ENCODE data around the gene GRID2.

Gene GRID2

GRCh38 chr4:93748373-93749291, 1444.9 kb downstream of the GRID2 start:
- DNase-seq (ENCODE audit: low read depth in 3 of 3): no peak

- no peak for DNase-seq (ENCODE audit: low read depth in 3 of 3)
Observed at GRCh38 chr4:93749292-93749761, 1445.6 kb downstream of the GRID2 start.

GRCh38 chr4:93751411-93751810, 1447.6 kb downstream of the GRID2 start:
- no peak for DNase-seq (ENCODE audit: low read depth in 3 of 3)

GRCh38 chr4:93756101-93756500, 1452.3 kb downstream of the GRID2 start:
- DNase-seq (ENCODE audit: low read depth in 3 of 3): no peak

- no peak for DNase-seq (ENCODE audit: low read depth in 3 of 3)
Observed at GRCh38 chr4:93759506-93759905, 1455.7 kb downstream of the GRID2 start.

GRCh38 chr4:93760284-93760683, 1456.5 kb downstream of the GRID2 start:
- no peak for DNase-seq (ENCODE audit: low read depth in 3 of 3)

- DNase-seq (ENCODE audit: low read depth in 3 of 3): no peak
Observed at GRCh38 chr4:93761286-93761685, 1457.5 kb downstream of the GRID2 start.

GRCh38 chr4:93764639-93765246, 1461.0 kb downstream of the GRID2 start:
- no peak for DNase-seq (ENCODE audit: low read depth in 3 of 3)

- no peak for DNase-seq (ENCODE audit: low read depth in 3 of 3)
Observed at GRCh38 chr4:93767917-93768316, 1464.2 kb downstream of the GRID2 start.

- DNase-seq (ENCODE audit: low read depth in 3 of 3): no peak
Observed at GRCh38 chr4:93770201-93770600, 1466.4 kb downstream of the GRID2 start.

GRCh38 chr4:93771640-93772411, 1468.1 kb downstream of the GRID2 start:
- DNase-seq (ENCODE audit: low read depth in 3 of 3): no peak

- DNase-seq (ENCODE audit: low read depth in 3 of 3): no peak
Observed at GRCh38 chr4:93772858-93773257, 1469.1 kb downstream of the GRID2 start.

- no peak for DNase-seq (ENCODE audit: low read depth in 3 of 3)
Observed at GRCh38 chr4:93775551-93775950, 1471.8 kb downstream of the GRID2 start.

GRCh38 chr4:93776386-93777080, 1472.8 kb downstream of the GRID2 start:
- no peak for DNase-seq (ENCODE audit: low read depth in 3 of 3)

GRCh38 chr4:93777081-93777460, 1473.3 kb downstream of the GRID2 start:
- DNase-seq (ENCODE audit: low read depth in 3 of 3): no peak

GRCh38 chr4:93779228-93779627, 1475.5 kb downstream of the GRID2 start:
- DNase-seq (ENCODE audit: low read depth in 3 of 3): no peak

- no peak for DNase-seq (ENCODE audit: low read depth in 3 of 3)
Observed at GRCh38 chr4:93780080-93780479, 1476.3 kb downstream of the GRID2 start.

GRCh38 chr4:93781198-93781597, 1477.4 kb downstream of the GRID2 start:
- DNase-seq (ENCODE audit: low read depth in 3 of 3): no peak

GRCh38 chr4:93786149-93786548, 1482.4 kb downstream of the GRID2 start:
- no peak for DNase-seq (ENCODE audit: low read depth in 3 of 3)

- DNase-seq (ENCODE audit: low read depth in 3 of 3): no peak
Observed at GRCh38 chr4:93788712-93789111, 1484.9 kb downstream of the GRID2 start.

- no peak for DNase-seq (ENCODE audit: low read depth in 3 of 3)
Observed at GRCh38 chr4:93791570-93792195, 1487.9 kb downstream of the GRID2 start.
